Osteocyte (in vitro differentiated cells): Measurements from ENCODE around the gene GLIPR2. TPM values are rescaled to one million over a fixed set of nuclear protein-coding genes. Genes with fewer than 3 reads are reported as not detected.
"Not testable (repeated sequence)": the region's sequence is repeated elsewhere in the genome, so short reads cannot be mapped to it uniquely, and the experiment has no call there.

Experiments
- DNase-seq: peaks from one replicate; pipeline ENCODE4 v3.0.0; 2021; ENCODE audit warnings: mixed read lengths; ENCODE audit not compliant: unreplicated experiment; ENCODE audit errors: extremely low spot score
- H3K27ac Mint-ChIP-seq: one replicate; pipeline ENCODE4 v1.8.0; 2021; ENCODE audit warnings: mild to moderate bottlenecking, mixed read lengths; ENCODE audit not compliant: unreplicated experiment
- H3K27me3 Mint-ChIP-seq: one replicate; pipeline ENCODE4 v1.8.0; 2021; ENCODE audit warnings: mixed read lengths; ENCODE audit not compliant: unreplicated experiment
- H3K36me3 Mint-ChIP-seq: one replicate; pipeline ENCODE4 v1.8.0; 2021; ENCODE audit warnings: mixed read lengths; ENCODE audit not compliant: unreplicated experiment
- H3K4me1 Mint-ChIP-seq: one replicate; pipeline ENCODE4 v1.8.0; 2021; ENCODE audit warnings: mixed read lengths; ENCODE audit not compliant: unreplicated experiment
- H3K4me3 Mint-ChIP-seq: one replicate; pipeline ENCODE4 v1.8.0; 2021; ENCODE audit warnings: mild to moderate bottlenecking, moderate library complexity, mixed read lengths; ENCODE audit not compliant: unreplicated experiment
- H3K9me3 Mint-ChIP-seq: one replicate; pipeline ENCODE4 v1.8.0; 2021; ENCODE audit warnings: mixed read lengths; ENCODE audit not compliant: unreplicated experiment
- total RNA-seq: library from RNA; stranded (reverse); gene quantifications from 2 replicates; pipeline ENCODE4 v1.2.1, GENCODE V29; 2021
- TF ChIP-seq, protein P1 (sequence below): fragments of 200-600 bp; sonication (generic); IDR thresholded peaks from 2 replicates; pipeline ENCODE4 v1.5.0; 2021; ENCODE audit warnings: antibody characterized with exemption, mild to moderate bottlenecking, moderate library complexity

GLIPR2 gene
- total RNA-seq, 1 donor from 2014 or later = 30.6 TPM

DNA sequence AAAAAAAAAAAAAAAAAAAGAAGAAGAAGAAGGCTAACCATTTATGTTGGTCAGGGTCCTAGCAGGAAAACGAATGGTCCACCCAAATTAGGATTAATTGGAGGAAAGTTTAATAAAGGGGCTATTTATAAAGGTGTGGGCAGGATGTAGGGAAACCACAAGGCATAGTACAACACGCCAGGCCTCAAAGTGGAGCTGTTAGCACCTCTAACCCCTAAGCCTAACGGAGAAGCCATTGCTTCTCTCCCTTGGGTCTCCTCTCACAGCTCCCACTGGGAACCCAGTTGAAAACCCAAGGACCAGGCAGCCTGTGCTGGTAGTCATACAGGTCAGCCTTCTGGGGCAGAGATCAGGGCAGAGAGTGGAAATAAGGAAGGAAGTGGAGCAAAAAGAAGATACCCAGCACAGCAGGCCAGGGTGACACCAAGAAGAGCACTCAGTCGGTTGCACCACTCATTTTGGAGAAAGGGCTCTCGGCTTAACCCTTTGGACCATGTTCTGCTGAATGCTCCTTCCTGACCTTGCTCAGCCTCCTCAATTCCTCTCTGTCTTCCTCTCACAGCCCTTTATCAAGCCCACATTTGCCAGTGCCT lies 8.8 kb upstream of the GLIPR2 start:
- Mint-ChIP-seq H3K27ac (no peak overlapping the region), H3K36me3 (peaks cover 13% of the 10 kb centered on the region), H3K4me3 (no peak overlapping the region), H3K27me3 (no peaks in the 10 kb centered on the region), H3K4me1 (peaks cover 6% of the 10 kb centered on the region), H3K9me3 (no peaks in the 10 kb centered on the region)
- TF ChIP-seq, protein P1, sequence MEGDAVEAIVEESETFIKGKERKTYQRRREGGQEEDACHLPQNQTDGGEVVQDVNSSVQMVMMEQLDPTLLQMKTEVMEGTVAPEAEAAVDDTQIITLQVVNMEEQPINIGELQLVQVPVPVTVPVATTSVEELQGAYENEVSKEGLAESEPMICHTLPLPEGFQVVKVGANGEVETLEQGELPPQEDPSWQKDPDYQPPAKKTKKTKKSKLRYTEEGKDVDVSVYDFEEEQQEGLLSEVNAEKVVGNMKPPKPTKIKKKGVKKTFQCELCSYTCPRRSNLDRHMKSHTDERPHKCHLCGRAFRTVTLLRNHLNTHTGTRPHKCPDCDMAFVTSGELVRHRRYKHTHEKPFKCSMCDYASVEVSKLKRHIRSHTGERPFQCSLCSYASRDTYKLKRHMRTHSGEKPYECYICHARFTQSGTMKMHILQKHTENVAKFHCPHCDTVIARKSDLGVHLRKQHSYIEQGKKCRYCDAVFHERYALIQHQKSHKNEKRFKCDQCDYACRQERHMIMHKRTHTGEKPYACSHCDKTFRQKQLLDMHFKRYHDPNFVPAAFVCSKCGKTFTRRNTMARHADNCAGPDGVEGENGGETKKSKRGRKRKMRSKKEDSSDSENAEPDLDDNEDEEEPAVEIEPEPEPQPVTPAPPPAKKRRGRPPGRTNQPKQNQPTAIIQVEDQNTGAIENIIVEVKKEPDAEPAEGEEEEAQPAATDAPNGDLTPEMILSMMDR = no peak
- peak; percentile 59 for DNase-seq

DNA sequence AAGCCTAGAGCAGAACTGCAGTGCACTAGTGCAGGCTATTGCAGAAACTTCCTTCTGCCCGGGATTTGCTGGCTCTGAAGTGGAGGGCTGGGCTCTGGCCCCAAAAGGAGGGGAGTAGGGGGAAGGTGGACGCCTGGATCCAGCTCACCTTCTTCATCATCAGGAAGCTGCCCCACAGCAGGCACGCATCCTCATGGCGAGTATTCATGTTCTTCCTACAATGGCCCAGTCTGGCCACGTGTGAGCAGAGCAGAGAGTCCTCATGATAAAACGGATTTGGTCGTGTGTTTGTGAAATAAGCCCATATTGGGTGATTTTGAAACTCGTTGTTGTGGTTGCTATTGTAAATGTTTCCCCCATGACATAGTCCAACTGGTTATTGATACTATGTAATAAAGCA lies 8.2 kb upstream of the GLIPR2 start:
- DNase-seq = no peak
- Mint-ChIP-seq H3K36me3 (peaks cover 7% of the 10 kb centered on the region), H3K4me3 (no peak overlapping the region), H3K27ac (no peak overlapping the region), H3K9me3 (no peaks in the 10 kb centered on the region), H3K4me1 (peaks cover 6% of the 10 kb centered on the region), H3K27me3 (no peaks in the 10 kb centered on the region)
- TF ChIP-seq, protein P1 = no peak

DNA sequence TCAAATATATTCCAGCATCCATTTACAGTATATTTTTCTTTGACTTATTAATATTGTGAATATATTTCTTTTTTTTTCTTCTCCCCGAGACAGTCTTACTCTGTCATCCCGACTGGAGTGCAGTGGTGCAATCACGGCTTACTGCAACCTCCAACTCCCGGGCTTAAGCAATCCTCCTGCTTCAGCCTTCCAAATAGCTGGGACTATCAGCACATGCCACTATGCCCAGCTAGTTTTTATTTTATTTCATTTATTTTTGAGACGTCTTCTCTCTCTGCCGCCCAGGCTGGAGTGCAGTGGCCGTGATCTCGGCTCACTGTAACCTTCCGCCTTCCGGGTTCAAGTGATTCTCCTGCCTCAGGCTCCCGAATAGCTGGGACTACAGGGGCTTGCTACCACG lies 7.4 kb upstream of the GLIPR2 start:
- Mint-ChIP-seq H3K4me3 (no peak overlapping the region), H3K36me3 (peaks cover 7% of the 10 kb centered on the region), H3K27me3 (no peaks in the 10 kb centered on the region), H3K27ac (no peak overlapping the region), H3K9me3 (no peaks in the 10 kb centered on the region), H3K4me1 (peaks cover 6% of the 10 kb centered on the region)
- TF ChIP-seq, protein P1 = no peak
- peak; percentile 44 for DNase-seq

DNA sequence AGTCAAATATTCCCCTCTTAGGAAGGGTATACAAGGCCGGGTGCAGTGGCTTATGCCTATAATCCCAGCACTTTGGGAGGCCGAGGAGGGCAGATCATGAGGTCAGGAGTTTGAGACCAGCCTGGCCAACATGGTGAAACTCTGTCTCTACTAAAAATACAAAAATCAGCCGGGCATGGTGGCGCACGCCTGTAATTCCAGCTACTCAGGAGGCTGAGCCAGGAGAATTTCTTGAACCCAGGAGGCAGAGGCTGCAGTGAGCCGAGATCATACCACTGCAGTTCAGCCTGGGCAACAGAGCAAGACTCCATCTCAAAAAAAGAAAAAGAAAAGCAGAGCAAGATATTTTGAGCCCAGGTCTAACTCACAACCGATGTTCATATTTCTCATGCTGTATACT lies 4.9 kb upstream of the GLIPR2 start:
- H3K4me1 Mint-ChIP-seq, H3K9me3 Mint-ChIP-seq, DNase-seq, H3K27me3 Mint-ChIP-seq, H3K4me3 Mint-ChIP-seq, H3K36me3 Mint-ChIP-seq: not testable (repeated sequence)
- peak overlapping the region; percentile 72 for H3K27ac Mint-ChIP-seq

DNA sequence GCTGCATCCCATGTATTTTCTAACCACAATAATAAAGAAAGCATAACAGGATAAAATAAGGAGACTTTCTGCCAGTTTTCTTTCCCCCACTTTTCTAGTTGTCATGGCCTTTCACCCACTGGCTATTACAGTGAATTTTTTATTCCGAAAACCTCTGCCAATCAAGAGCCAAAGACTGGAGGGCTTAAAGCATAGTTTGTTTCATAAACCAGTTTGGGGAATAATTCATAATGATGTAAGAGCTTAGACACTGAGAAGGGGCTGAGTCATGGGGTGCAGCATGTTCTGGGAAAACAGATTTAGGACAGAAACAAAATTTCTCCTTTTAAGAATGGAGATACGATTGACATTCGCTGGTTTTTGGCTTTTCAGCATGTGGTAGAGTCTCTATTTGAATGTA lies 4.4 kb upstream of the GLIPR2 start:
- no peak for DNase-seq
- TF ChIP-seq, protein P1 = no peak
- H3K4me3 Mint-ChIP-seq = no peak overlapping the region
- no peaks in the 10 kb centered on the region for H3K9me3 Mint-ChIP-seq
- H3K36me3 Mint-ChIP-seq = no peaks in the 10 kb centered on the region
- H3K4me1 Mint-ChIP-seq = peaks cover 8% of the 10 kb centered on the region
- peak overlapping the region; percentile 72 for H3K27ac Mint-ChIP-seq
- no peaks in the 10 kb centered on the region for H3K27me3 Mint-ChIP-seq
